ENCODE data around the gene ZFAND5. TPM values are rescaled to one million over a fixed set of nuclear protein-coding genes. Genes with fewer than 3 reads are reported as not detected.

The ZFAND5 gene
- total and polyA plus RNA-seq, 4 donors = 116 to 256 (median 215) TPM

GRCh38 chr9:72365525-72366256 is 683 bp upstream of the ZFAND5 start:
- Histone ChIP-seq H3K9me3 (ENCODE audit: control insufficient read depth, insufficient read depth, low read length) (no peaks in the 10 kb centered on the region), H3K27ac (ENCODE audit: low read depth, low read length) (peak overlapping the region; percentile 100), H3K4me3 (ENCODE audit: low read depth, low read length) (peak overlapping the region; percentile 90), H3K36me3 (ENCODE audit: control insufficient read depth, insufficient read depth, low read length) (no peaks in the 10 kb centered on the region), H3K4me1 (ENCODE audit: control insufficient read depth, insufficient read depth, low read length) (peaks cover 5% of the 10 kb centered on the region), H3K27me3 (ENCODE audit: control insufficient read depth, insufficient read depth, low read length) (no peaks in the 10 kb centered on the region)
- DNase-seq (ENCODE audit: low read depth in 4 of 6, low spot score in 6 of 6) = peak in 5 of 6 donors; percentile 70 to 93 (median 91)
- WGBS (ENCODE audit: insufficient coverage) = 0% methylated on average over 32 of the region's 38 CpGs

- peak overlapping the region; percentile 100 for H3K27ac ChIP-seq (ENCODE audit: low read depth, low read length)
- peak overlapping the region; percentile 90 for H3K4me3 ChIP-seq (ENCODE audit: low read depth, low read length)
- DNase-seq (ENCODE audit: low read depth in 4 of 6, low spot score in 6 of 6) = peak in 3 of 6 donors; percentile 48 to 78 (median 78)
- no peaks in the 10 kb centered on the region for H3K9me3 ChIP-seq (ENCODE audit: control insufficient read depth, insufficient read depth, low read length)
- no peaks in the 10 kb centered on the region for H3K27me3 ChIP-seq (ENCODE audit: control insufficient read depth, insufficient read depth, low read length)
- peaks cover 3% of the 10 kb centered on the region for H3K36me3 ChIP-seq (ENCODE audit: control insufficient read depth, insufficient read depth, low read length)
- peaks cover 5% of the 10 kb centered on the region for H3K4me1 ChIP-seq (ENCODE audit: control insufficient read depth, insufficient read depth, low read length)
- 0% methylated on average over 72 of the region's 73 CpGs for WGBS (ENCODE audit: insufficient coverage)
These were observed 915 bp downstream of the ZFAND5 start for GRCh38 chr9:72363908-72364678.

GRCh38 chr9:72363236-72363635 is 1.8 kb downstream of the ZFAND5 start:
- Histone ChIP-seq H3K27me3 (ENCODE audit: control insufficient read depth, insufficient read depth, low read length) (no peaks in the 10 kb centered on the region), H3K9me3 (ENCODE audit: control insufficient read depth, insufficient read depth, low read length) (no peaks in the 10 kb centered on the region), H3K4me3 (ENCODE audit: low read depth, low read length) (peak overlapping the region; percentile 90), H3K27ac (ENCODE audit: low read depth, low read length) (peak overlapping the region; percentile 100), H3K4me1 (ENCODE audit: control insufficient read depth, insufficient read depth, low read length) (peaks cover 5% of the 10 kb centered on the region), H3K36me3 (ENCODE audit: control insufficient read depth, insufficient read depth, low read length) (peaks cover 3% of the 10 kb centered on the region)
- WGBS (ENCODE audit: insufficient coverage) = no CpG with 5 or more reads among the region's 2 CpGs
- peak in 2 of 6 donors; percentile 22 to 32 for DNase-seq (ENCODE audit: low read depth in 4 of 6, low spot score in 6 of 6)

- Histone ChIP-seq H3K4me3 (ENCODE audit: low read depth, low read length) (peak overlapping the region; percentile 90), H3K4me1 (ENCODE audit: control insufficient read depth, insufficient read depth, low read length) (peaks cover 5% of the 10 kb centered on the region), H3K27ac (ENCODE audit: low read depth, low read length) (peak overlapping the region; percentile 100), H3K27me3 (ENCODE audit: control insufficient read depth, insufficient read depth, low read length) (no peaks in the 10 kb centered on the region), H3K36me3 (ENCODE audit: control insufficient read depth, insufficient read depth, low read length) (peaks cover 3% of the 10 kb centered on the region), H3K9me3 (ENCODE audit: control insufficient read depth, insufficient read depth, low read length) (no peaks in the 10 kb centered on the region)
- DNase-seq (ENCODE audit: low read depth in 4 of 6, low spot score in 6 of 6) = peak in 3 of 6 donors; percentile 48 to 88 (median 87)
- 9% methylated on average over 1 of the region's 2 CpGs for WGBS (ENCODE audit: insufficient coverage)
These were observed 2.3 kb downstream of the ZFAND5 start for GRCh38 chr9:72362680-72363139.

- Histone ChIP-seq H3K4me3 (ENCODE audit: low read depth, low read length) (peak overlapping the region; percentile 90), H3K27me3 (ENCODE audit: control insufficient read depth, insufficient read depth, low read length) (no peaks in the 10 kb centered on the region), H3K4me1 (ENCODE audit: control insufficient read depth, insufficient read depth, low read length) (peaks cover 5% of the 10 kb centered on the region), H3K27ac (ENCODE audit: low read depth, low read length) (peak overlapping the region; percentile 100), H3K36me3 (ENCODE audit: control insufficient read depth, insufficient read depth, low read length) (peaks cover 3% of the 10 kb centered on the region), H3K9me3 (ENCODE audit: control insufficient read depth, insufficient read depth, low read length) (no peaks in the 10 kb centered on the region)
- no CpG with 5 or more reads among the region's 2 CpGs for WGBS (ENCODE audit: insufficient coverage)
- no peak for DNase-seq (ENCODE audit: low read depth in 4 of 6, low spot score in 6 of 6)
These were observed 2.9 kb downstream of the ZFAND5 start for GRCh38 chr9:72362118-72362531.

GRCh38 chr9:72361217-72361616 is 3.8 kb downstream of the ZFAND5 start:
- H3K36me3 ChIP-seq (ENCODE audit: control insufficient read depth, insufficient read depth, low read length) = peaks cover 4% of the 10 kb centered on the region
- H3K27me3 ChIP-seq (ENCODE audit: control insufficient read depth, insufficient read depth, low read length) = no peaks in the 10 kb centered on the region
- DNase-seq (ENCODE audit: low read depth in 4 of 6, low spot score in 6 of 6) = peak in 1 of 6 donors; percentile 14
- peak overlapping the region; percentile 90 for H3K4me3 ChIP-seq (ENCODE audit: low read depth, low read length)
- H3K4me1 ChIP-seq (ENCODE audit: control insufficient read depth, insufficient read depth, low read length) = peaks cover 5% of the 10 kb centered on the region
- H3K9me3 ChIP-seq (ENCODE audit: control insufficient read depth, insufficient read depth, low read length) = no peaks in the 10 kb centered on the region
- whole genome bisulfite sequencing (ENCODE audit: insufficient coverage) = 37% methylated on average over 2 of the region's 3 CpGs
- peak overlapping the region; percentile 100 for H3K27ac ChIP-seq (ENCODE audit: low read depth, low read length)

GRCh38 chr9:72360324-72360723 is 4.7 kb downstream of the ZFAND5 start:
- Histone ChIP-seq H3K4me3 (ENCODE audit: low read depth, low read length) (no peak overlapping the region), H3K27me3 (ENCODE audit: control insufficient read depth, insufficient read depth, low read length) (no peaks in the 10 kb centered on the region), H3K36me3 (ENCODE audit: control insufficient read depth, insufficient read depth, low read length) (peaks cover 7% of the 10 kb centered on the region), H3K27ac (ENCODE audit: low read depth, low read length) (no peak overlapping the region), H3K9me3 (ENCODE audit: control insufficient read depth, insufficient read depth, low read length) (no peaks in the 10 kb centered on the region), H3K4me1 (ENCODE audit: control insufficient read depth, insufficient read depth, low read length) (no peaks in the 10 kb centered on the region)
- no peak for DNase-seq (ENCODE audit: low read depth in 4 of 6, low spot score in 6 of 6)

- Histone ChIP-seq H3K4me1 (ENCODE audit: control insufficient read depth, insufficient read depth, low read length) (no peaks in the 10 kb centered on the region), H3K36me3 (ENCODE audit: control insufficient read depth, insufficient read depth, low read length) (peaks cover 15% of the 10 kb centered on the region), H3K9me3 (ENCODE audit: control insufficient read depth, insufficient read depth, low read length) (no peaks in the 10 kb centered on the region), H3K27ac (ENCODE audit: low read depth, low read length) (no peak overlapping the region), H3K27me3 (ENCODE audit: control insufficient read depth, insufficient read depth, low read length) (no peaks in the 10 kb centered on the region), H3K4me3 (ENCODE audit: low read depth, low read length) (no peak overlapping the region)
- 10% methylated on average over 2 of the region's 8 CpGs for WGBS (ENCODE audit: insufficient coverage)
- peak in 2 of 6 donors; percentile 43 to 44 for DNase-seq (ENCODE audit: low read depth in 4 of 6, low spot score in 6 of 6)
These were observed 8.9 kb downstream of the ZFAND5 start for GRCh38 chr9:72356041-72356582.

GRCh38 chr9:72355153-72355552 is 9.9 kb downstream of the ZFAND5 start:
- H3K27ac ChIP-seq (ENCODE audit: low read depth, low read length) = no peak overlapping the region
- no peaks in the 10 kb centered on the region for H3K4me1 ChIP-seq (ENCODE audit: control insufficient read depth, insufficient read depth, low read length)

More at GRCh38 chr9:72355153-72355552, 9.9 kb downstream of the ZFAND5 start:
- Histone ChIP-seq H3K4me3 (ENCODE audit: low read depth, low read length) (no peak overlapping the region), H3K9me3 (ENCODE audit: control insufficient read depth, insufficient read depth, low read length) (no peaks in the 10 kb centered on the region), H3K36me3 (ENCODE audit: control insufficient read depth, insufficient read depth, low read length) (peaks cover 15% of the 10 kb centered on the region), H3K27me3 (ENCODE audit: control insufficient read depth, insufficient read depth, low read length) (no peaks in the 10 kb centered on the region)
- no peak for DNase-seq (ENCODE audit: low read depth in 4 of 6, low spot score in 6 of 6)
- WGBS (ENCODE audit: insufficient coverage) = no CpG with 5 or more reads among the region's 4 CpGs

Measured in spinal cord (tissue), 10 donors.